Stimulated activated CD4-positive, alpha-beta T cell treated with anti-CD3 and anti-CD28 coated beads, Interleukin-1b, Interleukin-23, amount 100 ng/mL, for 4 hours (primary cell): ENCODE measurements around the gene HEXIM1.

ENCODE experiments used
- DNase-seq, 2 donors: peaks; one replicate each; pipeline ENCODE4 v3.0.0-alpha.2; 2020; ENCODE audit warnings: low read depth in 2 of 2

HEXIM1 gene

GRCh38 chr17:45148183-45149036 lies at the start of gene HEXIM1:
Gene HEXIM1 (plus strand): TSS chr17:45148475. CDS start chr17:45149191, 716 bp downstream.
- DNase-seq = peak; percentile 96 to 99

- peak; percentile 67 for DNase-seq
Measured at GRCh38 chr17:45098869-45099616, 49.2 kb upstream of the HEXIM1 start.

- no peak for DNase-seq
Measured at GRCh38 chr17:45101546-45101882, 46.8 kb upstream of the HEXIM1 start.

GRCh38 chr17:45101883-45102811 lies 46.1 kb upstream of the HEXIM1 start:
- no peak for DNase-seq

GRCh38 chr17:45102856-45103255 lies 45.4 kb upstream of the HEXIM1 start:
- no peak for DNase-seq

GRCh38 chr17:45103269-45103795 lies 44.9 kb upstream of the HEXIM1 start:
- no peak for DNase-seq

- DNase-seq = no peak
Measured at GRCh38 chr17:45104029-45104428, 44.2 kb upstream of the HEXIM1 start.

GRCh38 chr17:45104497-45104896 lies 43.8 kb upstream of the HEXIM1 start:
- DNase-seq = no peak

GRCh38 chr17:45104907-45105624 lies 43.2 kb upstream of the HEXIM1 start:
- no peak for DNase-seq

- no peak for DNase-seq
Measured at GRCh38 chr17:45106096-45106495, 42.2 kb upstream of the HEXIM1 start.

GRCh38 chr17:45106582-45106981 lies 41.7 kb upstream of the HEXIM1 start:
- no peak for DNase-seq

GRCh38 chr17:45107293-45108010 lies 40.8 kb upstream of the HEXIM1 start:
- no peak for DNase-seq

GRCh38 chr17:45108051-45108450 lies 40.2 kb upstream of the HEXIM1 start:
- no peak for DNase-seq

- no peak for DNase-seq
Measured at GRCh38 chr17:45108595-45109521, 39.4 kb upstream of the HEXIM1 start.

- DNase-seq = no peak
Measured at GRCh38 chr17:45110676-45111611, 37.3 kb upstream of the HEXIM1 start.

- DNase-seq = no peak
Measured at GRCh38 chr17:45111850-45112249, 36.4 kb upstream of the HEXIM1 start.

GRCh38 chr17:45112559-45113423 lies 35.5 kb upstream of the HEXIM1 start:
- no peak for DNase-seq
